Hepatocyte (in vitro differentiated cells): ENCODE results near the gene STAB2. TPM values are rescaled to one million over a fixed set of nuclear protein-coding genes. Genes with fewer than 3 reads are reported as not detected.

Experiments used
- DNase-seq: peaks from one replicate; pipeline ENCODE4 v3.0.0-alpha.2; 2016; ENCODE audit warnings: low spot score
- H2AFZ ChIP-seq: fragments of 200-600 bp; sonication (generic); 2 replicates; pipeline ENCODE4 v1.6.0; 2016; ENCODE audit warnings: antibody characterized with exemption, mild to moderate bottlenecking
- H3K27ac ChIP-seq: fragments of 200-600 bp; sonication (generic); 2 replicates; pipeline ENCODE4 v1.5.1; 2016; ENCODE audit warnings: mild to moderate bottlenecking
- H3K27me3 ChIP-seq: fragments of 200-600 bp; sonication (generic); 2 replicates; pipeline ENCODE4 v1.6.1; 2016
- H3K36me3 ChIP-seq: fragments of 200-600 bp; sonication (generic); replicated peaks from 2 replicates; pipeline ENCODE4 v1.5.1; 2016; ENCODE audit warnings: low read depth; ENCODE audit not compliant: insufficient read depth
- H3K4me1 ChIP-seq: fragments of 200-600 bp; sonication (generic); 2 replicates; pipeline ENCODE4 v1.5.1; 2016; ENCODE audit warnings: mild to moderate bottlenecking, moderate library complexity; ENCODE audit not compliant: insufficient read depth
- H3K4me2 ChIP-seq: fragments of 200-600 bp; sonication (generic); 2 replicates; pipeline ENCODE4 v1.6.0; 2016
- H3K4me3 ChIP-seq: fragments of 200-600 bp; sonication (generic); 2 replicates; pipeline ENCODE4 v1.5.1; 2016; ENCODE audit warnings: mild to moderate bottlenecking
- H3K79me2 ChIP-seq: fragments of 200-600 bp; sonication (generic); 2 replicates; pipeline ENCODE4 v1.6.0; 2017; ENCODE audit warnings: mild to moderate bottlenecking
- H3K9me2 ChIP-seq: fragments of 200-600 bp; sonication (generic); replicated peaks from 2 replicates; pipeline ENCODE4 v1.6.0; 2017; ENCODE audit warnings: mild to moderate bottlenecking; ENCODE audit not compliant: insufficient read depth
- H3K9me3 ChIP-seq: fragments of 200-600 bp; sonication (generic); 2 replicates; pipeline ENCODE4 v1.5.1; 2016; ENCODE audit warnings: low read depth, mild to moderate bottlenecking
- H4K20me1 ChIP-seq: fragments of 200-600 bp; sonication (generic); 2 replicates; pipeline ENCODE4 v1.6.0; 2016; ENCODE audit warnings: mild to moderate bottlenecking; ENCODE audit not compliant: insufficient read depth, poor library complexity, severe bottlenecking
- CTCF ChIP-seq: fragments of 200-600 bp; sonication (generic); IDR thresholded peaks from 2 replicates; pipeline ENCODE4 v1.5.1; 2016; ENCODE audit warnings: antibody characterized with exemption, mild to moderate bottlenecking; ENCODE audit not compliant: poor library complexity
- EZH2 ChIP-seq: fragments of 200-600 bp; sonication (generic); IDR thresholded peaks from 2 replicates; pipeline ENCODE4 v1.6.1; 2016; ENCODE audit warnings: antibody characterized with exemption, mild to moderate bottlenecking, borderline replicate concordance
- EZH2phosphoT487 ChIP-seq: fragments of 200-600 bp; sonication (generic); IDR thresholded peaks from one replicate; pipeline ENCODE4 v1.6.1; 2018; ENCODE audit warnings: antibody characterized with exemption, mild to moderate bottlenecking, low read depth, moderate library complexity; ENCODE audit not compliant: unreplicated experiment, severe bottlenecking
- whole genome bisulfite sequencing: methylation state at CpG from one replicate; pipeline ENCODE4 v1.1.6; 2016; ENCODE audit warnings: low lambda C conversion rate; ENCODE audit errors: missing lambda C conversion rate; 5-methylcytosine and 5-hydroxymethylcytosine counted together
- polyA plus RNA-seq: library from polyadenylated mRNA; unstranded; fragments of >200 nt; fragmentation: Nextera tagmentation; extraction: Ambion mirVana; gene quantifications from 2 replicates; pipeline ENCODE4 v1.2.1, GENCODE V29; 2016
- total RNA-seq: library from RNA; depleted of rRNA; stranded (reverse); fragments of >200 nt; gene quantifications from 2 replicates; pipeline ENCODE4 v1.2.3, GENCODE V29; 2014

STAB2 gene
- total and polyA plus RNA-seq, 2 experiments from 2014 or later: not detected

DNA sequence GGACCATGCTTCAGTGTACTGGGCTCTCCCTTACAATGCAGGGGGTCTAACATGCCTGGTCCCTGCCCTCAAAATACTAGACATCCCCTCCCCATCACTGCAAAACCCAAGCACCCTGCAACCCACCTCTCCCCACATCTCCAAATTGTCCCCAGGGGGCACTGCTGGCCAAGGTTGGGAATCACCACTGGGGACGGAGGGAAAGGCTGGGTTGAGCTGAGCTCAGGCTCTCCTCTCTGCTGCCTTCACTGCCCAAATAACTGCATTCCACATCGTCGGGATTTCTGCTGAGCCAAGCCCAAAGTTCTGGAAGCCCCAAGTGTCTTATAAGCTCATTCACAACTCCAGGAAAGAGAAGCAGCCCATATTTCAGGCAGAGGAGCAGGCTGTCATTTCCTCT is 184.4 kb downstream of the STAB2 start:
- no peaks in the 10 kb centered on the region for H3K27me3 ChIP-seq
- H3K4me2 ChIP-seq: no peak overlapping the region
- H3K36me3 ChIP-seq: no peaks in the 10 kb centered on the region
- no peak overlapping the region for H3K4me3 ChIP-seq
- no peaks in the 10 kb centered on the region for H3K9me3 ChIP-seq
- no peak overlapping the region for H3K27ac ChIP-seq
- H3K79me2 ChIP-seq: no peaks in the 10 kb centered on the region
- H2AFZ ChIP-seq: no peak overlapping the region
- TF ChIP-seq EZH2phosphoT487 (no peak), CTCF (peak; percentile 47)
- H3K4me1 ChIP-seq: no peaks in the 10 kb centered on the region
- no peaks in the 10 kb centered on the region for H4K20me1 ChIP-seq
- WGBS: 43% methylated on average over 3 of the region's 3 CpGs
- peak; percentile 49 for DNase-seq
- no peaks in the 10 kb centered on the region for H3K9me2 ChIP-seq

GRCh38 chr12:103772367-103773108 is 185.5 kb downstream of the STAB2 start:
- H3K9me3 ChIP-seq: no peaks in the 10 kb centered on the region
- no peaks in the 10 kb centered on the region for H3K27me3 ChIP-seq
- WGBS: 83% methylated on average over 7 of the region's 7 CpGs
- H3K9me2 ChIP-seq: no peaks in the 10 kb centered on the region
- no peak for TF ChIP-seq CTCF
- TF ChIP-seq EZH2: no peak
- TF ChIP-seq EZH2phosphoT487: no peak
- H3K36me3 ChIP-seq: no peaks in the 10 kb centered on the region
- no peaks in the 10 kb centered on the region for H4K20me1 ChIP-seq
- H3K27ac ChIP-seq: no peak overlapping the region
- H2AFZ ChIP-seq: no peak overlapping the region
- H3K4me1 ChIP-seq: no peaks in the 10 kb centered on the region
- H3K79me2 ChIP-seq: no peaks in the 10 kb centered on the region
- H3K4me2 ChIP-seq: no peak overlapping the region
- no peak overlapping the region for H3K4me3 ChIP-seq
- no peak for DNase-seq

GRCh38 chr12:103773109-103773910 is 186.2 kb downstream of the STAB2 start:
- H2AFZ ChIP-seq: no peak overlapping the region
- no peak overlapping the region for H3K27ac ChIP-seq
- no peaks in the 10 kb centered on the region for H3K36me3 ChIP-seq
- no peaks in the 10 kb centered on the region for H3K9me3 ChIP-seq
- no peak for TF ChIP-seq EZH2
- no peak for TF ChIP-seq EZH2phosphoT487
- TF ChIP-seq CTCF: no peak
- H3K9me2 ChIP-seq: no peaks in the 10 kb centered on the region
- no peaks in the 10 kb centered on the region for H3K79me2 ChIP-seq
- H3K4me3 ChIP-seq: no peak overlapping the region
- H3K4me1 ChIP-seq: no peaks in the 10 kb centered on the region
- no peak overlapping the region for H3K4me2 ChIP-seq
- no peaks in the 10 kb centered on the region for H4K20me1 ChIP-seq
- WGBS: 72% methylated on average over 4 of the region's 4 CpGs
- DNase-seq: no peak
- H3K27me3 ChIP-seq: no peaks in the 10 kb centered on the region
